GM21390 (cell line): ENCODE measurements around the gene NCK1.
"Not testable (repeated sequence)": the region's sequence is repeated elsewhere in the genome, so short reads cannot be mapped to it uniquely, and the experiment has no call there.

ENCODE experiments used
- ATAC-seq: cut with Tn5 transposase; IDR thresholded peaks from one replicate; pipeline ENCODE4 v1.9.1; 2021; ENCODE audit not compliant: unreplicated experiment

NCK1 gene

GRCh38 chr3:136982520-136983138 lies 120.6 kb downstream of the NCK1 start:
- ATAC-seq, result no peak

- ATAC-seq, result no peak
Measured at GRCh38 chr3:136984837-136985236, 122.8 kb downstream of the NCK1 start.

GRCh38 chr3:136987398-136987980 lies 125.5 kb downstream of the NCK1 start:
- not testable (repeated sequence) for ATAC-seq

GRCh38 chr3:136988651-136989050 lies 126.6 kb downstream of the NCK1 start:
- ATAC-seq, result no peak

GRCh38 chr3:136989781-136990524 lies 127.9 kb downstream of the NCK1 start:
- no peak for ATAC-seq

- ATAC-seq, result no peak
Measured at GRCh38 chr3:136990826-136991225, 128.8 kb downstream of the NCK1 start.

GRCh38 chr3:136992115-136992514 lies 130.1 kb downstream of the NCK1 start:
- ATAC-seq, result no peak

GRCh38 chr3:136994772-136995516 lies 132.9 kb downstream of the NCK1 start:
- ATAC-seq, result no peak

- ATAC-seq, result no peak
Measured at GRCh38 chr3:136995652-136996051, 133.6 kb downstream of the NCK1 start.
